ENCODE data around the gene SH2D7.
"Not testable (repeated sequence)": the region's sequence is repeated elsewhere in the genome, so short reads cannot be mapped to it uniquely, and the experiment has no call there.

SH2D7 gene

DNA sequence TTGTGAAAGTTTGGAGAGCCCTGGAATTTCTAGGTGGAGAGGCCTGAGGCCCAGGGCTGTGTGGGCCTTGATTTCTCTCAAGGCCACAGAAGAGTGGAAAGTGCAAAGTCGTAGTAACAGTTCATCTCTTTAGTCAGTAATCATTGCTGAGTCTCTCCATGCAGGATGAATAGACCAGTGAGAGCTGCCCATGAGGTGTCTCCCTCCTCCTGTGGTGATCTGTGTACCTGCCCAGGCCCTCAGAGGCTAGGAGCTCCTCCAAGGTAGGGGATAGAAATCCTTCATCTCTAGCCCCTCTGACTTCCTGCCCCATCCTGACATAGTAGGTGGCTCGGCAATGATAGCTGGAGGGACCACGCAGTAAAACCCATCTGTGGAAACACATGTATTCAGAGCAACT, 50.0 kb downstream of the SH2D7 start:
- no peak for DNase-seq

DNA sequence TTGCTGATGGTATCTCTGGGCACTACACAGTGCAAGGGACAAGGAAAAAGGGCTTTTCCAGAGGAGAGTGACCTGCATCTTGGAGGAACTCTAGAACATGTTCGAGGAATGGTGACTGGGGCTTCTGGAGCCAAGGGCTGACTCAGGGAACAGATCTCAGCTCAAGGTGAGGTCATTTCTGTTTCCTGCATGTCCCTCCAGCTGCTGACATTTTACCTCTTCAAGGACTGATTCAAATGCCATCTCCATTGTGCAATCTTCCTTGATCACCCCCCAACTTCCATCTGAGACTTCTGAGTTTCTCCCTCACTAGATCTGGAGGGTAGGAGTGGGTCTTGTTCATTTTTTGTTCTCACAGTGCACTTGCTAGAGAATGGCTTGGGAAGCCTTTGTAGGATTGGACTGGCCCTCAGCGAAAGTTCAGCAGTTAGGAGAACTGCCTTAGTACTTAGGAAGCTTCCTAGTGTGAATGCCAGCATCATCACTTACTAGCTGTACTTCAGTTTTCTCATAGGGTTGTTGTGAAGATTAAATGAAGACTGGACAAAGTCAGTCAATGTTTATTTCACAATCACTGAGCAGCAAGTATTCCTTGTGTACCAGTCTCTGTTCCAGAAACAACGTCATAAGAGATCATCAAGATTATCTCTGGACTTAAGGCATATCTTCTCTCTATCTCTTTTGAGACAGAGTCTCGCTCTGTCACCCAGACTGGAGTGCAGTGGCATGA, 54.2 kb downstream of the SH2D7 start:
- no peak for DNase-seq

- DNase-seq, result no peak
Measured at GRCh38 chr15:78147566-78147965, 55.2 kb downstream of the SH2D7 start.

GRCh38 chr15:78148392-78149067, 56.2 kb downstream of the SH2D7 start:
- DNase-seq, result no peak

DNA sequence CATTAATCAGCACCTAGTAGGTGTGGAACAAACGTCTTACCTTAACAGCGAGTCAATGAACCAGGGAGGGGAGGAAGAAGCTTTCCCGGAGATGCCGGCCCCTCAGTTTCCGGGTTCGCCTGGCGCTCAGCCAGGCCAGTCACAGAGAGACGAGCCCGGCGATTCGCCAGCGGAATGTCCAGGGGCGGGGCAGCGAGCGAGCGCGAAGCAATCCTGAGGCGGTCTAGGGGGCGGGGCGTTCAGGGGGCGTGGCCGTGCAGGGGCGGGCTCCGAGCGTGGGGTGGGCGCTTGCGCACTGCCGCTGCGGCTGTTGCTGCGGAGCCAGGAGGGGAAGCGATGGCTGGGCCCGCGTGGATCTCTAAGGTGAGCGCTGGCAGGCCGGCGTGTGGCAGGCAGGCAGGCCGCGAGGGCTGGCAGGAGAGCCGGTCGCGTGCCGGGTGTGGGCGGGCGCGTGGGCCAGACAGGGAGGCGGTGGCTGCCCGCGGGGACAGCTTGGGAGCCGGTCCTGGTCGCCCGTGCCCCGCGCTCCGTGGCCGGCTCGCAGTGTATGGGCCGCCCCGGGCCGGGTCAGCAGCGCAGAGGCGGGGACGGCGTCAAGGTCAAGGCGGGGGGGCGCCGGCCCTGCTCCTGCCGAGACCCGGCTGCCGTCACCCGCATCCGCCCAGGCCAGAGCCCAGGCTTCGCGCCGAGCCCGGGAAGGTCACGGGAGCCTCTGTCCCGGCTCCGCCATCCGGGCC, 56.9 kb downstream of the SH2D7 start, which contains the start of gene IDH3A:
IDH3A (plus strand) TSS at position 295 of the 737 bp plus-strand sequence; CDS start at position 337, 42 bp downstream.
- peak; percentile 93 for DNase-seq

DNA sequence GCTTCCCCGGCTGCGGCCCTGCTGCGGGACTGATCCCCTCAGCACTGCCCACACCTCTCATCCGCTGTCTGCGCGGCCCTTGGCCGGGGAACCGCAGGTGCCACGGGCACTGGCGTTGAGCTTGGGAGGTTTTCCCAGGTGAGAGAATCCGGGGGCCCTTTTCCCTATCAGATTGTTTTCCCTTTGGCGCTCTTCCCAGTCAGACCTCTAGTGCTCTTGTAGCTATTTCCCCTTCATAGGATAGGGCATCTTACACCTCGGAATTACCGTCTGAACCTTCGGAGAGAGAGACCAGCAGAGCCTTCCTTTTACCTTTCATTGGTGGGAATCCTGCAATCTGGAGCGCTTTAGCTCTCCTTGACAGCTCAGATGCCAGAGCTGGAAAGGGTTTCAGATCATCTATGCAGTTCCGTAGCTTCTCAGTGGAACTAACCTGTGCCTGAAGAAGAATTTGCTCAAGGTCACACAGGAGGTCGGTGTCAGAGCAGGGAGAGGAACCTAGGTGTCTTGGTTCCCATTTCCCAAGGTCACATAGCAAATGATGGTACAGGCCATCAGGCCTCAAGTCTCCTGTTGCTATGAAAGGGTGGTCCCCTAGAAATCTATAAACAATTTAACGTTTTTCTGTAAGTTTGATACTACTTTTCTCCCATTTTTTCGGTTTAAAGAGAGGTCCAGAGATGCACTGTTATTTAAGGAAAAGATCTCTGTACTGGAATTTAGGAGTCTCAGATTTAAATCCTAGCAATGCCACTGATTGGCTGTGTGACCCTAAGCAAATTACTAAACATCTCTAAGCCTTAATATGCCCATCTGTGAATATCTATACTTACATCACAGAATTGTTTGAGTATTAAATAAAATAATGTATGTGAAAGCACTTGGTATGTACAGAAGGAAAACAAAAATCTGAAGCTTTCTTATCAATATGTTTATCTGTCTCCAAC, 57.7 kb downstream of the SH2D7 start:
- no peak for DNase-seq

DNA sequence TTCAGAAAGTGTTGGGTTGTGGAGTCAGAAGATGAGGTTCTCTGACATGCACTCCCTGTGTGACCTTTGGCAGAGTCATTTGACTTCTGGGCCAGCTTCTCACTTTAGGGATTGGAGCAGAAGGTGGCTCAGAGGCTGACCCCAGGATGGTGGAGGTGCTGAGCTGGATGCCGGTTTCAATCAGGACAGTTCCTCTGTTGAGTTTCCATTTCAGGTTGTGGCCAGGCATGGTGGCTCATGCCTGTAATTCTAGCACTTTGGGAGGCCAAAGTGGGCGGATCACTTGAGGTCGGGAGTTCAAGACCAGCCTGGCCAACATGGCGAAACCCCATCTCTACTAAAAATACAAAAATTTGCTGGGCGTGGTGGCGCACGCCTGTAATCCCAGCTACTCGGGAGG, 58.7 kb downstream of the SH2D7 start:
- not testable (repeated sequence) for DNase-seq

All from right kidney (tissue), 1 donor.